K562 (cell line): ENCODE results near the gene TAF5L. TPM values are rescaled to one million over a fixed set of nuclear protein-coding genes. Genes with fewer than 3 reads are reported as not detected.

ENCODE experiments used
- ARID3A ChIP-seq: IDR thresholded peaks from 2 replicates; pipeline ENCODE4 v1.6.1; 2012; ENCODE audit warnings: low read depth, low read length, improper control_type of control experiment, borderline replicate concordance
- CCAR2 ChIP-seq: fragments of 200-400 bp; formaldehyde crosslinking; IDR thresholded peaks from 2 replicates; pipeline ENCODE4 v1.6.1; 2017; ENCODE audit warnings: mild to moderate bottlenecking, low read depth, low read length
- FOXJ3 ChIP-seq: sonication (generic); formaldehyde crosslinking; IDR thresholded peaks from 2 replicates; pipeline ENCODE4 v1.4.0; 2020; ENCODE audit warnings: mild to moderate bottlenecking, missing genetic modification reagents
- HBP1 ChIP-seq: fragments of 450-650 bp; formaldehyde crosslinking; IDR thresholded peaks from 2 replicates; pipeline ENCODE4 v1.4.0; 2022; ENCODE audit warnings: missing genetic modification characterization
- LCOR ChIP-seq: sonication (generic); formaldehyde crosslinking; IDR thresholded peaks from 2 replicates; pipeline ENCODE4 v1.8.0; 2022; ENCODE audit warnings: mild to moderate bottlenecking, missing genetic modification reagents
- RB1 ChIP-seq: fragments of 450-650 bp; IDR thresholded peaks from 2 replicates; pipeline ENCODE4 v1.6.1; 2017; ENCODE audit warnings: low read depth, mild to moderate bottlenecking
- RBM39 ChIP-seq: fragments of 200-400 bp; formaldehyde crosslinking; optimal IDR thresholded peaks from 2 replicates; pipeline ENCODE3; 2018; ENCODE audit warnings: low read depth, low read length
- ZEB2 ChIP-seq: fragments of 450-650 bp; IDR thresholded peaks from 2 replicates; pipeline ENCODE4 v1.6.1; 2016
- ZNF263 ChIP-seq: sonication (generic); formaldehyde crosslinking; IDR thresholded peaks from 2 replicates; pipeline ENCODE4 v1.8.0; 2022; ENCODE audit warnings: mild to moderate bottlenecking, missing genetic modification reagents, borderline replicate concordance
- ZNF449 ChIP-seq: fragments of 250-450 bp; sonication (Bioruptor Pico); IDR thresholded peaks from 2 replicates; pipeline ENCODE4 v1.8.0; 2022; ENCODE audit warnings: moderate library complexity, mild to moderate bottlenecking, inconsistent platforms
- ZNF609 ChIP-seq: sonication (generic); formaldehyde crosslinking; IDR thresholded peaks from 2 replicates; pipeline ENCODE4 v1.8.1; 2023; ENCODE audit warnings: missing genetic modification reagents, mild to moderate bottlenecking, borderline replicate concordance
- ZNF766 ChIP-seq: fragments of 200-800 bp; sonication (Bioruptor generic); conservative IDR thresholded peaks from 2 replicates; pipeline ENCODE4 v1.6.1; 2016; ENCODE audit warnings: missing genetic modification characterization, missing compliant biosample characterization
- polyA plus RNA-seq, 8 experiments: library from polyadenylated mRNA; depleted of rRNA in 4 of 8; stranded (reverse) in 5 of 8; unstranded in 3 of 8; fragments of >200 nt; fragmentation: Nextera tagmentation in 2 of 8; fragmentation: Illumina TruSeq in 1 of 8; extraction: Ambion mirVana in 2 of 8; extraction: Trizol in 1 of 8; gene quantifications; 2 replicates each; pipeline versions ENCODE4 v1.2.1 to v1.2.3, GENCODE V29; 2011 to 2014; ENCODE audit warnings: inconsistent platforms in 1 of 8, missing spikeins in 1 of 8
- total RNA-seq, 7 experiments: library from RNA; depleted of rRNA in 6 of 7; stranded (reverse); fragments of >200 nt in 6 of 7; fragmentation: Illumina TruSeq in 2 of 7; extraction: Trizol in 2 of 7; gene quantifications; 2 replicates each; pipeline versions ENCODE4 v1.2.1 to v1.2.3, GENCODE V29; 2011 to 2021; ENCODE audit warnings: low replicate concordance in 1 of 7

TAF5L gene
- total and polyA plus RNA-seq, 9 of the 15 experiments (the other 6 are each of a cell fraction or from before 2014, with no cell fraction given): 2.2 to 34.2 (median 23.3) TPM

- TF ChIP-seq ZNF449 (CRISPR knock-in tag) (no peak), ZNF609 (CRISPR knock-in tag) (peak; percentile 90; the same call in 1 of the 2 replicates), RB1 (peak; percentile 65; the same call in 1 of the 2 replicates), RBM39 (no peak), LCOR (CRISPR knock-in tag) (peak; percentile 95), HBP1 (peak; percentile 57), ZNF263 (CRISPR knock-in tag) (peak; percentile 93), CCAR2 (0 out of 2 replicates have a peak, but pooled peaks have one; percentile 87), ZEB2 (peak; percentile 99), ZNF766 (CRISPR knock-in tag) (peak; percentile 95), ARID3A (0 out of 2 replicates have a peak, but pooled peaks have one; percentile 63), FOXJ3 (no peak)
Measured at GRCh38 chr1:229554886-229555621, 70.9 kb downstream of the TAF5L start (continued).
